Measurements from ENCODE around the gene FHOD3.

GRCh38 chr18:36341944-36342343 is 44.4 kb downstream of the FHOD3 start:
- TF ChIP-seq TAF1 (IDR thresholded peaks at IDR 0.05; ENCODE audit: low read depth) (no peak), CREB1 (IDR thresholded peaks at IDR 0.05; ENCODE audit: low read depth) (no peak), EP300 (IDR thresholded peaks at IDR 0.05; ENCODE audit: borderline replicate concordance) (no peak), REST (IDR thresholded peaks at IDR 0.05; ENCODE audit: low read depth) (no peak), TEAD4 (IDR thresholded peaks at IDR 0.05) (no peak), RAD21 (IDR thresholded peaks at IDR 0.05; ENCODE audit: low read depth) (no peak), ZBTB7A (IDR thresholded peaks at IDR 0.05; ENCODE audit: low read depth) (no peak), MAX (IDR thresholded peaks at IDR 0.05) (no peak), NFIC (IDR thresholded peaks at IDR 0.05) (no peak)

Measured in Ishikawa (cell line).